HFF-Myc (cell line): ENCODE results near the gene ABHD12.
A peak's percentile ranks its signal among the peaks of the same experiment; 100 is the strongest.
"Not testable (repeated sequence)": the region's sequence is repeated elsewhere in the genome, so short reads cannot be mapped to it uniquely, and the experiment has no call there.

Experiments
- DNase-seq: peaks from one replicate; pipeline ENCODE4 v3.0.0-alpha.2; 2011; ENCODE audit warnings: low read depth; ENCODE audit errors: extremely low read depth
- H3K4me3 ChIP-seq: replicated peaks from 2 replicates; pipeline ENCODE4 v1.5.1; 2011; ENCODE audit warnings: low read depth, mild to moderate bottlenecking, control low read depth, low read length
- TF ChIP-seq, protein P1 (sequence below): IDR thresholded peaks from 2 replicates; pipeline ENCODE4 v1.5.1; 2012; ENCODE audit warnings: mild to moderate bottlenecking, low read depth, low read length, control low read depth; ENCODE audit errors: missing control alignments

ABHD12 gene

GRCh38 chr20:25418776-25419175 is 28.1 kb upstream of the ABHD12 start:
- no peak for DNase-seq
- TF ChIP-seq, protein P1, sequence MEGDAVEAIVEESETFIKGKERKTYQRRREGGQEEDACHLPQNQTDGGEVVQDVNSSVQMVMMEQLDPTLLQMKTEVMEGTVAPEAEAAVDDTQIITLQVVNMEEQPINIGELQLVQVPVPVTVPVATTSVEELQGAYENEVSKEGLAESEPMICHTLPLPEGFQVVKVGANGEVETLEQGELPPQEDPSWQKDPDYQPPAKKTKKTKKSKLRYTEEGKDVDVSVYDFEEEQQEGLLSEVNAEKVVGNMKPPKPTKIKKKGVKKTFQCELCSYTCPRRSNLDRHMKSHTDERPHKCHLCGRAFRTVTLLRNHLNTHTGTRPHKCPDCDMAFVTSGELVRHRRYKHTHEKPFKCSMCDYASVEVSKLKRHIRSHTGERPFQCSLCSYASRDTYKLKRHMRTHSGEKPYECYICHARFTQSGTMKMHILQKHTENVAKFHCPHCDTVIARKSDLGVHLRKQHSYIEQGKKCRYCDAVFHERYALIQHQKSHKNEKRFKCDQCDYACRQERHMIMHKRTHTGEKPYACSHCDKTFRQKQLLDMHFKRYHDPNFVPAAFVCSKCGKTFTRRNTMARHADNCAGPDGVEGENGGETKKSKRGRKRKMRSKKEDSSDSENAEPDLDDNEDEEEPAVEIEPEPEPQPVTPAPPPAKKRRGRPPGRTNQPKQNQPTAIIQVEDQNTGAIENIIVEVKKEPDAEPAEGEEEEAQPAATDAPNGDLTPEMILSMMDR, result no peak
- no peak overlapping the region for H3K4me3 ChIP-seq

GRCh38 chr20:25408890-25409289 is 18.3 kb upstream of the ABHD12 start:
- DNase-seq, result no peak
- TF ChIP-seq, protein P1, result no peak
- peak overlapping the region; percentile 89 for H3K4me3 ChIP-seq

GRCh38 chr20:25408170-25408547 is 17.5 kb upstream of the ABHD12 start:
- TF ChIP-seq, protein P1, result no peak

DNA sequence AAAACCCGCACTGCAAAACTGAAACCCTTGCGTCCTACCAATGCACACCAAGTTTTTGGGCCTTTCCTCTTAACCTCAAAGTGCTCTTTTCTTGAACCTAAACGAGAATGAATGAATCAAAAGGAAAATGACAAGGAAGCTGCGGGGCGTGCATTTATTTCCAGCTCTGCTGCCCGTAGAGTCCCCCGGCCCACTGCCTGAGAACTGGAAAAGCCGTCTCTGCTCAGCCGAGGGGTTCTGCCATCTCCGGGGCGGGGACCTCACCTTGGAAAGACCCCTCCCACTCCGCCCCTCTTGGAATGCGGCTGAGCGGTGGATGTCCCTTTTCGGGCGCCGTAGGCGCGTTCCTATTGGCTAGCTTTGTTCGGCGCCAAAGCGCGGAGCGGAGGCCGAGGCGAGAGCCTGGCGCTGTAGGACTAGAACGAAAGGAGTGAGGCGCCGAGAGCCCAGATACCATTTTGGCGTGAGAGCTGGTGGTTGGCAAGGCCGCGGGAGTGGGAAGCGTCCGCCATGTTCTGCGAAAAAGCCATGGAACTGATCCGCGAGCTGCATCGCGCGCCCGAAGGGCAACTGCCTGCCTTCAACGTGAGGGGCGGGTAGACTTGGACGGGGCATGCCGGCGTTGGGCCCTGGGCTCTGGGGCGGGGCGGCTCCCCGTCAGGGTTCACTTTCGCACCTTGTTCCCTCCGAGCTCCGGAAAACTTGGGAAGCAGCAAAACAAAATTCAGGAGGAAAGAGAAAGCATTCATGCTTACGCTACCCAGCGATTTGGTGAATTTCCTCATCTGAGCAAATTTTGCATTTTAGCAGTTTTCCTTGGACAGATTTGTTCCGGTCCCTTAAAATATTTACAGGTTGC is 16.9 kb upstream of the ABHD12 start, which contains the start of gene GINS1:
GINS1 (plus strand) TSS at position 363 of the 859 bp plus-strand sequence; CDS start at position 511, 148 bp downstream.
- TF ChIP-seq, protein P1, result no peak
- peak within 1 kb of the TSS; percentile 89 for H3K4me3 ChIP-seq
- DNase-seq, result peak; percentile 55

More at GRCh38 chr20:25408170-25408547, 17.5 kb upstream of the ABHD12 start:
- peak overlapping the region; percentile 89 for H3K4me3 ChIP-seq
- DNase-seq, result no peak

- TF ChIP-seq, protein P1, result no peak
- H3K4me3 ChIP-seq, result no peak overlapping the region
- DNase-seq, result no peak
Measured at GRCh38 chr20:25402583-25402982, 11.9 kb upstream of the ABHD12 start.

DNA sequence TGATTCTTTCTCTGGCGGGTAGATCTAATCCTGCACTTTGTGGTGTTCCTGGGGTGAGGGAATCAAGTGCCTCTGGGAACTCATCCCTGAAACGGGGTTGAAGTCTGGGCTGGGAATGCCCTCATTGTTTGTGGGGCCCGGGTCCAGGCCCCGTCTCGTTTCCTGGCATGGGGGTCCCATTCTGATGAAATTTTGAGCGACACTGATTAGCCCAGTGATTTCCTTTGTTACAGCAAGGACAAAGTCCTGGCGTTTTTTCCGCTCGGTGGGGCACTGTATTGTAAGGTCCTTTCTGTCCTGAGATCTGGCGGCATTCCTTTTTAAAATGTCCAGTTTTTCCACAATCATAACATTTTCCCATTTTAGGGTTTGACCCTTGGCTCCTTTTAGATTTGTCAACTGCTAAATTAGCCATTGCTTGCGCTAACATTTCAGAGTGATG is 9.7 kb upstream of the ABHD12 start:
- H3K4me3 ChIP-seq, DNase-seq: not testable (repeated sequence)

DNA sequence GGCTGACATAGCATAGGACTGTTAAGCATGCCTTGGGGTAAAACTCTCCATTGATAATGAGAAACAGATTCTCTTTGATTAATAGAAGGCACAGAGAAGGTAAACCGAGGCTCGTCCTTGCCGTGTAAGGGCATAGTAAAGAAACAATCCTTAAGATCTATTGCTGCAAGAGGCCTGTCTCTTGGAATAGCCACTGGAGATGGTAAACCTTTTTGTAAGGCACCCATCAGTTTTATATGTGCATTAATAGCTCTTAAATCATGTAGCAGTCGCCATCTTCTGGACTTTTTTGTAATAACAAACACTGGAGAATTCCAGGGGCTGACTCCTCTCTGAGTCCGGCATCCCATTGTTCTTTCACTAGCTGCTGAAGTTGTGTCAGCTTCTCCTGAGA is 8.4 kb upstream of the ABHD12 start:
- peak; percentile 59 for DNase-seq
- H3K4me3 ChIP-seq, result no peak overlapping the region
- TF ChIP-seq, protein P1, result peak; percentile 46
